Vagina (tissue), 2 donors: Measurements from ENCODE around the gene GPX6.

ENCODE experiments used
- POLR2A ChIP-seq, 2 donors: fragments of 450-650 bp; IDR thresholded peaks; one replicate each; pipeline ENCODE4 v1.6.1; 2017; ENCODE audit warnings: antibody characterized with exemption in 2 of 2, mild to moderate bottlenecking in 2 of 2, moderate library complexity in 2 of 2
- POLR2AphosphoS5 ChIP-seq, 2 donors: sonication (generic); formaldehyde crosslinking; IDR thresholded peaks; one replicate each; pipeline ENCODE4 v1.9.0; 2017; ENCODE audit warnings: antibody characterized with exemption in 2 of 2, mild to moderate bottlenecking in 2 of 2, low read depth in 1 of 2; ENCODE audit not compliant: insufficient read depth in 1 of 2

GRCh38 chr6:28468056-28468455, 47.5 kb downstream of the GPX6 start:
- TF ChIP-seq POLR2AphosphoS5 (IDR thresholded peaks at IDR 0.05; ENCODE audit: insufficient read depth in 1 of 2, low read depth in 1 of 2) (no peak), POLR2A (IDR thresholded peaks at IDR 0.05) (no peak)
